DND-41 (cell line): ENCODE data around the gene SLC6A7.

Experiments used
- ATAC-seq: fragments of 200-7000 bp; cut with Tn5 transposase; 3 replicates; pipeline ENCODE4 v1.9.1; 2021; ENCODE audit warnings: low read depth; ENCODE audit not compliant: insufficient read depth
- DNase-seq: peaks from one replicate; pipeline ENCODE4 v3.0.0-alpha.2; 2020
- H2AFZ ChIP-seq: 2 replicates; pipeline ENCODE4 v1.6.0; 2012; ENCODE audit warnings: low read depth, low read length
- H3K27ac ChIP-seq: 2 replicates; pipeline ENCODE4 v1.5.1; 2012; ENCODE audit warnings: low read length, inconsistent platforms
- H3K27me3 ChIP-seq: fragments of 200-600 bp; sonication (generic); 2 replicates; pipeline ENCODE4 v1.6.0; 2012; ENCODE audit warnings: low read length, mild to moderate bottlenecking, inconsistent platforms; ENCODE audit not compliant: insufficient read depth, poor library complexity
- H3K36me3 ChIP-seq: 2 replicates; pipeline ENCODE4 v1.5.1; 2012; ENCODE audit warnings: low read length, inconsistent platforms; ENCODE audit not compliant: insufficient read depth
- H3K4me1 ChIP-seq: 2 replicates; pipeline ENCODE4 v1.5.1; 2012; ENCODE audit warnings: mild to moderate bottlenecking, low read length; ENCODE audit not compliant: insufficient read depth
- H3K4me2 ChIP-seq: 2 replicates; pipeline ENCODE4 v1.6.0; 2012; ENCODE audit warnings: mild to moderate bottlenecking, moderate library complexity, low read length, inconsistent platforms; ENCODE audit not compliant: insufficient read depth
- H3K4me3 ChIP-seq, 2 experiments: fragments of 200-600 bp in 1 of 2; shearing (Covaris generic) in 1 of 2; 2 replicates each; pipeline ENCODE4 v1.5.1; 2012 to 2016; ENCODE audit warnings: inconsistent platforms in 2 of 2, low read length in 2 of 2, mild to moderate bottlenecking in 2 of 2, low read depth in 1 of 2, moderate library complexity in 1 of 2
- H3K79me2 ChIP-seq: 2 replicates; pipeline ENCODE4 v1.6.0; 2012; ENCODE audit warnings: low read length, inconsistent platforms; ENCODE audit not compliant: insufficient read depth
- H3K9ac ChIP-seq: 2 replicates; pipeline ENCODE4 v1.6.0; 2012; ENCODE audit warnings: low read depth, mild to moderate bottlenecking, inconsistent platforms, low read length, moderate library complexity
- H3K9me3 ChIP-seq: 2 replicates; pipeline ENCODE4 v1.5.1; 2012; ENCODE audit warnings: low read length, moderate library complexity, mild to moderate bottlenecking, inconsistent platforms; ENCODE audit not compliant: insufficient read depth, severe bottlenecking
- H4K20me1 ChIP-seq: 2 replicates; pipeline ENCODE4 v1.6.0; 2012; ENCODE audit warnings: low read length; ENCODE audit not compliant: insufficient read depth
- EZH2 ChIP-seq: IDR thresholded peaks from 3 replicates; pipeline ENCODE4 v1.6.1; 2012; ENCODE audit warnings: borderline replicate concordance, low read depth, mild to moderate bottlenecking, moderate library complexity, low read length, inconsistent platforms; ENCODE audit not compliant: severe bottlenecking
- TF ChIP-seq, protein P1 (sequence below): IDR thresholded peaks from 2 replicates; pipeline ENCODE4 v1.5.1; 2012; ENCODE audit warnings: borderline replicate concordance, low read length, moderate library complexity, mild to moderate bottlenecking; ENCODE audit not compliant: poor library complexity, severe bottlenecking; ENCODE audit errors: extremely low read depth

The SLC6A7 gene

DNA sequence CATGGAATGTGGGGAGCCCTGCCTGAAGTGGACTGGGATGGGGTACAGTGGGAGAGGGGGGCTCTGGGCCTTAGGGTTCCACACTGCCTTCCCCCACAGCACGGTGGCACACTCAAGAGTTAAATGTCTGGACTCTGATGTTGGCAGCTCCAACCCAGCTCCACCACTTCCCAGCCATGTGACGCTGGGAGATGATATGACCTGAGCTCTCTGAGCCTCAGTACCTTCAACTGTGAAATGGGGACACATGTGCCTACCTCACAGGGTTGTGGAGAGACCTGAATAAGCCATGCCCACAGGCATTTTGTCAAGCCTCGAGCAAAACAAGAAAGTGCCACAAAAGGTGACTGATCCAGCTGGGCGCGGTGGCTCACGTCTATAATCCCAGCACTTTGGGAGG, 30.8 kb upstream of the SLC6A7 start:
- no peaks in the 10 kb centered on the region for H3K9me3 ChIP-seq
- H3K79me2 ChIP-seq, result no peaks in the 10 kb centered on the region
- no peaks in the 10 kb centered on the region for H3K36me3 ChIP-seq
- ATAC-seq (no peak), DNase-seq (no peak)
- no peak overlapping the region for H2AFZ ChIP-seq
- H3K4me3 ChIP-seq, result no peak overlapping the region
- H3K27me3 ChIP-seq, result no peaks in the 10 kb centered on the region
- H3K27ac ChIP-seq, result 0 out of 2 replicates have a peak overlapping the region, but pooled peaks have one; percentile 27
- TF ChIP-seq EZH2, result no peak
- TF ChIP-seq, protein P1, sequence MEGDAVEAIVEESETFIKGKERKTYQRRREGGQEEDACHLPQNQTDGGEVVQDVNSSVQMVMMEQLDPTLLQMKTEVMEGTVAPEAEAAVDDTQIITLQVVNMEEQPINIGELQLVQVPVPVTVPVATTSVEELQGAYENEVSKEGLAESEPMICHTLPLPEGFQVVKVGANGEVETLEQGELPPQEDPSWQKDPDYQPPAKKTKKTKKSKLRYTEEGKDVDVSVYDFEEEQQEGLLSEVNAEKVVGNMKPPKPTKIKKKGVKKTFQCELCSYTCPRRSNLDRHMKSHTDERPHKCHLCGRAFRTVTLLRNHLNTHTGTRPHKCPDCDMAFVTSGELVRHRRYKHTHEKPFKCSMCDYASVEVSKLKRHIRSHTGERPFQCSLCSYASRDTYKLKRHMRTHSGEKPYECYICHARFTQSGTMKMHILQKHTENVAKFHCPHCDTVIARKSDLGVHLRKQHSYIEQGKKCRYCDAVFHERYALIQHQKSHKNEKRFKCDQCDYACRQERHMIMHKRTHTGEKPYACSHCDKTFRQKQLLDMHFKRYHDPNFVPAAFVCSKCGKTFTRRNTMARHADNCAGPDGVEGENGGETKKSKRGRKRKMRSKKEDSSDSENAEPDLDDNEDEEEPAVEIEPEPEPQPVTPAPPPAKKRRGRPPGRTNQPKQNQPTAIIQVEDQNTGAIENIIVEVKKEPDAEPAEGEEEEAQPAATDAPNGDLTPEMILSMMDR, result no peak
- no peak overlapping the region for H3K4me2 ChIP-seq
- no peak overlapping the region for H3K9ac ChIP-seq
- H4K20me1 ChIP-seq, result no peaks in the 10 kb centered on the region
- H3K4me1 ChIP-seq, result peaks cover 46% of the 10 kb centered on the region

DNA sequence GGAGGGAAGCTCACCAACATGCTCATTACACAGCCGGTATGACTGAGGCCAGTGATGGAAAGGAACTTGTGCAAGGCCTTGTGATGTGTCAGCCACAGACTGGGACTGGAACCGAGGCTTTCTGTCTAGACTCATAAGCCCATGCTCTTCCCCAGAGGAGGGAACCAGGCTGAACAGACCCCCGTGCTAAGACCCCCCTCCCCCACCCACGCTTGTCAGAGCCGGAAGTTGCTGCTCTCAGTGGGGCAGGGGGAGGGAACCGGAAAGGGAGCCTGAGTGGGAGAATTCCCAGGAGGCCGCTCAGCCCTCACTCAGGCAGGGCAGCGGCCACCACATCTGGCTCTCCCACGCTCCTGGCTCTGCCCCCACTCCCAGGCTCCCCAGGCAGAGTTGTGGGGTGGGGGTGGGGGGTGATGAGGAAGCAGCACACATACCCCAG, 30.1 kb upstream of the SLC6A7 start:
- peak overlapping the region; percentile 41; the same call in 1 of the 2 replicates for H3K9ac ChIP-seq
- DNase-seq, result peak; percentile 84
- ATAC-seq, result peak; percentile 64

DNA sequence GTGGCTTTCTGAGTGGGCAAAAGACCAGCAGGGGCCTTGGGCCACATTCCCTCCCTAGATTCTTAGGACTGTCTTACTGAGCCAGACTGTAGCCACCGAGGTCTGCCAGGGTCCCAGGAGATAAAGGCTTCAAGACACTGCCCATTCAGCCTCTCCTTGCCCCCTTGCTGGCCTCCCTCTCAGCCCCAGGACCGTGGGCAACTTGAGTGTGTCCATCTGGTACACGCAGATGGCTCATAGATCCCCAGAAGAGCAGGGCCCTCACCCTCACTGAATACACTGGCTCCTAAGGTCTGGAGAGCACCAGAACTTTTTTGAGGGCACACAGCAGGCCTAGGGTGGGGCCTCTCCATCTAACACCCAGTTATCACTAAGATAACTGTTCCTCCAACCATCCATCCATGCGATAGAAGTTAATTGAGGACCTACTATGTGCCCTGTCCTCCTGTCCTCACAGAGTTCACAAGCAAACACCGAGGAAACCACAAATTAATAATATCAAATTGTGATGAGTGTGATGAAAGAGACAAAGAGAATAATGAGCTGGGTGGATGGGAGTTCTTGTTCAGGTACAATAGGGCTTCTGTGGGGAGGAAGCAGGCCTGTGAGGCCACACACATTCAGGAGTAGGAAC, 29.3 kb upstream of the SLC6A7 start:
- Histone ChIP-seq H3K9ac (peak overlapping the region; percentile 41), H3K27ac (peak overlapping the region; percentile 86), H3K79me2 (no peaks in the 10 kb centered on the region), H3K36me3 (no peaks in the 10 kb centered on the region), H3K9me3 (no peaks in the 10 kb centered on the region), H3K27me3 (no peaks in the 10 kb centered on the region), H3K4me1 (peaks cover 42% of the 10 kb centered on the region), H2AFZ (peak overlapping the region; percentile 14; the same call in 1 of the 2 replicates), H3K4me2 (peak overlapping the region; percentile 37), H4K20me1 (no peaks in the 10 kb centered on the region), H3K4me3 (peak overlapping the region in 1 of 2 experiments; percentile 20; a peak in 1 of 4 replicates)
- TF ChIP-seq EZH2, result no peak
- TF ChIP-seq, protein P1, result no peak
- ATAC-seq (no peak), DNase-seq (no peak)

More for the DNA sequence above, 30.1 kb upstream of the SLC6A7 start:
- no peaks in the 10 kb centered on the region for H4K20me1 ChIP-seq
- no peaks in the 10 kb centered on the region for H3K36me3 ChIP-seq
- TF ChIP-seq, protein P1, result no peak
- no peak for TF ChIP-seq EZH2
- H2AFZ ChIP-seq, result no peak overlapping the region; the same call in 1 of the 2 replicates
- peak overlapping the region; percentile 86 for H3K27ac ChIP-seq
- H3K9me3 ChIP-seq, result no peaks in the 10 kb centered on the region
- no peaks in the 10 kb centered on the region for H3K79me2 ChIP-seq
- H3K4me1 ChIP-seq, result peaks cover 46% of the 10 kb centered on the region
- peak overlapping the region; percentile 37 for H3K4me2 ChIP-seq
- H3K27me3 ChIP-seq, result no peaks in the 10 kb centered on the region
- no peak overlapping the region for H3K4me3 ChIP-seq
